Fibroblast of villous mesenchyme (primary cell): Measurements from ENCODE around the gene DNAJC22. TPM values are rescaled to one million over a fixed set of nuclear protein-coding genes. Genes with fewer than 3 reads are reported as not detected.

Source experiments
- DNase-seq: peaks from one replicate; pipeline ENCODE4 v3.0.0-alpha.2; 2010; ENCODE audit warnings: low read depth
- H3K4me3 ChIP-seq: 2 replicates; pipeline ENCODE4 v1.5.1; 2011; ENCODE audit warnings: low read depth, mild to moderate bottlenecking, low read length
- total RNA-seq: library from RNA; depleted of rRNA; stranded (reverse); fragments of >200 nt; gene quantifications from 2 replicates; pipeline ENCODE4 v1.2.3, GENCODE V29; 2012
- TF ChIP-seq, protein P1 (sequence below): IDR thresholded peaks from 2 replicates; pipeline ENCODE4 v1.5.1; 2012; ENCODE audit warnings: low read depth, mild to moderate bottlenecking, low read length; ENCODE audit not compliant: insufficient read depth

DNAJC22 gene
- total RNA-seq, 1 donor = 1.7 TPM

DNA sequence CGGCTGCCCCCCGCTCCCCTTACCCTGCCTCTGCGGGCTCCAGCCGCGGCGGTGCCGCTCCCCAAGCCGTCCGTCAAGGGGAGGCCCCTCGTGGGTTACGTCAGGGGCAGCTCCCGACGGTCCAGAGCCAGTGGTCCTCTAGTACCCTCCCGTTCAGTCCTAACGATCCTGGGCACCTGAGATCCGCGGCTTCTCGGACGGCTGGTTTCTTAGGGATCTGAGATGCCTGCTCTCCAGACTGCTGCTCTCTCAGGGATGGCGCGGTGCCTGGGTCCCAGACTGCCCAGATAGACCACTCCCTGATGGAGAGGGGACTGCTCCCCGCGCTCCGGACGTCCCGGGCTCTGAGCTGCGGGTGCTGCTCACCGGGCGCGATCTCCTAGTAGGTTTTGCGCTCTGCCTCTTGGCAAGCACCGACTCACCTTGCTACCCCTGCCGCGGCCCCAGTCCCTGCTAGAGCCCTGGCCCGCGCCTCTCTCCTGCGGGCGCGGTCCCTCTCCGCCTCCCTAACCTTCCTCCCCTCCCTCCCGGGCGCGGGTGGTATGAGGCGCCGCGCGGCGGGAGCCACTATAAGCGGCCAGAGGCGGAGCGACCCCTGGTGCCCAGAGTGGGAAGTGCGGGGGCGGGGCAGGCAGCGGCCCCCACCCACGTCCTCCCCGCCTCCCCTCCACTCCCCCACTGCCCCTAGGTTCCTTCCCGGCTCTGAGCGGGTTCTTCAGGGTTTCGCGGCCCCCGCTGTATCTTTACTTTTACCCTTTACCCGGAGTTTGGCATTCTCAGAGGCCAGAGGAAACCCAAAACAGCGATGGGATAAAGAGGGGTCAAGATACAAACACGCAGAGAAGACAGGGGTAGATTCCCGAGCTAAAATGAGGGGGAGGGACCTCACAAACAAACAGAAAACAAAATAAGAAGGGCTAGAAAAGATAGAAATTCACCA lies 9.8 kb upstream of the DNAJC22 start, which contains the start of gene C1QL4:
Gene C1QL4, minus strand, starts transcription at position 544 of the 940 bp plus-strand sequence. CDS start 711 bp downstream, outside the sequence.
- TF ChIP-seq, protein P1, sequence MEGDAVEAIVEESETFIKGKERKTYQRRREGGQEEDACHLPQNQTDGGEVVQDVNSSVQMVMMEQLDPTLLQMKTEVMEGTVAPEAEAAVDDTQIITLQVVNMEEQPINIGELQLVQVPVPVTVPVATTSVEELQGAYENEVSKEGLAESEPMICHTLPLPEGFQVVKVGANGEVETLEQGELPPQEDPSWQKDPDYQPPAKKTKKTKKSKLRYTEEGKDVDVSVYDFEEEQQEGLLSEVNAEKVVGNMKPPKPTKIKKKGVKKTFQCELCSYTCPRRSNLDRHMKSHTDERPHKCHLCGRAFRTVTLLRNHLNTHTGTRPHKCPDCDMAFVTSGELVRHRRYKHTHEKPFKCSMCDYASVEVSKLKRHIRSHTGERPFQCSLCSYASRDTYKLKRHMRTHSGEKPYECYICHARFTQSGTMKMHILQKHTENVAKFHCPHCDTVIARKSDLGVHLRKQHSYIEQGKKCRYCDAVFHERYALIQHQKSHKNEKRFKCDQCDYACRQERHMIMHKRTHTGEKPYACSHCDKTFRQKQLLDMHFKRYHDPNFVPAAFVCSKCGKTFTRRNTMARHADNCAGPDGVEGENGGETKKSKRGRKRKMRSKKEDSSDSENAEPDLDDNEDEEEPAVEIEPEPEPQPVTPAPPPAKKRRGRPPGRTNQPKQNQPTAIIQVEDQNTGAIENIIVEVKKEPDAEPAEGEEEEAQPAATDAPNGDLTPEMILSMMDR = peak; percentile 86
- peak within 1 kb of the TSS; percentile 57 for H3K4me3 ChIP-seq
- peak; percentile 61 for DNase-seq

DNA sequence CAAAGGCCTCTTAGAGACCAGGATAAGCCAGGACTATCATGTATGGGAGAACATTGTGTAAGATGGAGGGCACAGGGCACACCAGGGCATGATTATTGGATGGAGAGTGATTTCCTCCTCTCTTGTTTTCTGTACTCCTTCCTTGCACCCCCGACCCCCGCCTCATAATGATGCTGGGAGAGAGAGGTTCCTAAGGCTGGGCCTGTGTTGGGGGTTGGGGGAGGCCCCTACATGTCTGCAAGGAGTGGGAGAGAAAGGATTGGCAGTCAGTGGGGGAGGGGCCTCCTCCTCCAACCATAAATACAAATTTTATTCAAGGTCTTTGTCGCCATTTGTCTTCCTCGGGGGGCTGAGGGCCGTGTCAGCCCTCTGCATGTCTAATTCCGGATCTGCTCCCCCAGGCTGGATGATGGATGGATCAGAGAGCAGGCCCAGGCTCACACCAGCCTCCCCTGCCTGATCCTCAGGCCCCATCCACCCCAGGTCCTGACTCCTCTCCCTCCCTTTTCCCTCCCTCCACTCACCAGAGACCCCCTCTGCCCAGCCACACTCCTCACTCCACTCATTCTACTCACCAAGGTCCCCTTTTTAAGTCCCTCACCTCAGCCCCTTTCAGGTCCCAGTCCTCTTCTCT lies 7.7 kb upstream of the DNAJC22 start:
- DNase-seq = no peak
- TF ChIP-seq, protein P1 = no peak
- H3K4me3 ChIP-seq = no peak overlapping the region

DNA sequence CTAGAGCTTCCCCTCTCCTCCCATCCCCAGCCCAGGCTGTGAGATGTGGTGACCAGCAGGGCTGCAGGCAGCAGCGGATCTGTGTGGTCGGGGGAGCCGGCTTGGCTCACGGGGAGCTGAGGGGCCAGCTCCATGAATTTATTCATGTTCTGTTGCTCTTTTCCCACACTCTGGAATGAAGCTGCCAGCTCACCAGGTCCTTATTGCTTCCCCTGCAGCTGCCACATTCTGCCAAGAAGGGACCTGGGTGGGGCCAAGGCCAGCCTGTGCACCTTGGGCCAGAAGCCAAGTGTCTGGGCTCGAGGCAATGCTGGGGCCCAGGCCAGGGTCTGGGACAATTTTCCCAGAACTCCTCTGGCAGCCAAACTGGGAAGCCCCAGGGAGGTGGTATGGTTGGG lies 7.2 kb upstream of the DNAJC22 start:
- no peak for DNase-seq
- H3K4me3 ChIP-seq = no peak overlapping the region
- TF ChIP-seq, protein P1 = no peak

DNA sequence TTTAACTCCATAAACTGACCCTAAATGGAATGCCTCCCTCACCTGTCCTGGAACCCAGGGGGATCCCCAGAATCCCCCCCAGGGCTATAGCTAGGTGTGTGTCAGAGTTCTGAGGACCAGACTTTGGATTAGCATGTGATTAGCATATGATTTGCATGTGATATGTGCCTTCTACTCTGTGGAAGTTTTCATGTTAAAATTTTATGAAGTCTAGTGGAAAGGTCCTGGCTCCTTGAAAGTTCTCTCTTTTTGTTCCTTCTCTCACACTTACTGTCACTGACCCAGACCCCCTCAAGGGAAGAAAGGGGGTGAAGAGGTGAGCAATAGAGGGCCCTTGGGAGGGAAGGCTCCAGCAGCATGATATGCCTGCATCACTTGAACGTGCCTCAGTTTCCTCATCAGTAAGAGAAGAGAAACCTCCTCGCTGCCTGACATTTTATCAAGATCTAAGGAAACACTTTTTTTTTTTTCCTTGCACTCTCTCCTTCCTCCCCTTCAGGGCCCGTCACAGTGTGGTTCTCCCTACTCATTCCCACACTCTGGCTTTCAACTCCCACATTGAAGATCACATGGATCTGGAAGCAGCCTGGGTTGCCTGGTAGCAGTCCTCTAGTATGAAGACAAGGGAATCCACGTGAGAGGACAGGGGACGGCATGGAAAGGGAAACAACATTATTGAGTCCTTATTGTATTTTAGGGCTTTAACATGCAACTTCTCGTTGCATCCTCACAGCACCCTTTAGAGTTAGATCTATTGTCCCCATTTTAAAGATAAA lies 6.4 kb upstream of the DNAJC22 start:
- TF ChIP-seq, protein P1 = no peak
- no peak for DNase-seq
- H3K4me3 ChIP-seq = no peak overlapping the region

DNA sequence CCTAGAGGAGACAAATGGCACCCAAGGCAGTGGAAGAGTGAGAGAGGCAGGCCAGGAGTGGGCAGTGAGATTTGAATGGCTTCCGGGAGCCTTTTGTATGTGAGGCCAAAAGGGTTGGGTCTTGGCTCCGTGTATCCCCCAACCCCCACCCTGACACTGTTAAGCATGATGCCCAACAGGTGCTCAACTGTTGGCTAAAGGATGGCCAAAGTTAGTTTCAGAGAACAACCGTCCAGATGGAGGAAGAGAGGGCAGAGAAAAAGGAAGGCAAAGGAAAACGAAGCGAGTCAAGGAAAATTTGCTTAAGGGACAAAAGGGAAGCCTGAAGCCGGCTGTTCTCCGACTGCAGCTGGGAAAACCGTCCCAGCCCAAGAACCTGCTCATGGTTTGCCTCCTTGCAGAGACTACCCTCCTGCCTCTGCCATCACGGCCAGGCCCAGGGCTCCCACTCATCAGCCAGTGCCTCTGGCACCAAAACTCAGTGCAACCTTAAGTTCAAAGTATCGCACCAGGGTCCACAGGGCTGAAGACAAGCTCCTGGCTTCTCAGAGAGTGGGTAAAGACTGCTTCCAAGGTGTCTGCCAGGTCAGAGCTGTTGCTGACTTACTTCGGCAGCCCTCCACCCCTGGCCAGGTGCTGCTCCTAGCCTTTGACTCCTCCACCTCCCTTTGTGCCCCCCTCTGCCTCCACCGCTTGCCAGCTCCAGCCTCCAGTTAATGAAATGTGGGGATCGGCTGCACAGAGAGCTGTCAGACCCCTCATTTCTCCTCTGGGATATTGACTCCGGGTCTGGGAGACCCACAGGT lies 5.5 kb upstream of the DNAJC22 start:
- H3K4me3 ChIP-seq = no peak overlapping the region
- DNase-seq = no peak
- TF ChIP-seq, protein P1 = no peak

DNA sequence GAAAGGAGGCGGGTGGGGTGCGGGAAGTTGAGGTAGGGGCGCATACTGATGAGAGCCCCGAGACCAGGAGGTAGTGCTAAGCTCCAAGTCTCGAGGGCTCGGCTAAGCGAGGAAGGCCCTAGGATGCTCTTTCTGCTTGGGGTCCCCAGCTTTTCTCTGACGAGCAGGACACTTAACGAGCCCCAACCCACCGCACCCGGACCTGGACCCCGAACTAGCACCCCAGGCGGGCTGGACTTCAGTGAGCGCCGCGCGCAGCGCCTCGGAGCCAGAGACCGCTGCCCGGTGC lies 5.0 kb upstream of the DNAJC22 start:
- H3K4me3 ChIP-seq = peak overlapping the region; percentile 56
- TF ChIP-seq, protein P1 = no peak
- DNase-seq = no peak
